Right hindlimb (tissue), 1 donor: Measurements from ENCODE around the gene SMAD1.
A peak's percentile ranks its signal among the peaks of the same experiment; 100 is the strongest.

Experiments
- DNase-seq: peaks from one replicate; pipeline ENCODE4 v3.0.0-alpha.2; 2018

Gene SMAD1

DNA sequence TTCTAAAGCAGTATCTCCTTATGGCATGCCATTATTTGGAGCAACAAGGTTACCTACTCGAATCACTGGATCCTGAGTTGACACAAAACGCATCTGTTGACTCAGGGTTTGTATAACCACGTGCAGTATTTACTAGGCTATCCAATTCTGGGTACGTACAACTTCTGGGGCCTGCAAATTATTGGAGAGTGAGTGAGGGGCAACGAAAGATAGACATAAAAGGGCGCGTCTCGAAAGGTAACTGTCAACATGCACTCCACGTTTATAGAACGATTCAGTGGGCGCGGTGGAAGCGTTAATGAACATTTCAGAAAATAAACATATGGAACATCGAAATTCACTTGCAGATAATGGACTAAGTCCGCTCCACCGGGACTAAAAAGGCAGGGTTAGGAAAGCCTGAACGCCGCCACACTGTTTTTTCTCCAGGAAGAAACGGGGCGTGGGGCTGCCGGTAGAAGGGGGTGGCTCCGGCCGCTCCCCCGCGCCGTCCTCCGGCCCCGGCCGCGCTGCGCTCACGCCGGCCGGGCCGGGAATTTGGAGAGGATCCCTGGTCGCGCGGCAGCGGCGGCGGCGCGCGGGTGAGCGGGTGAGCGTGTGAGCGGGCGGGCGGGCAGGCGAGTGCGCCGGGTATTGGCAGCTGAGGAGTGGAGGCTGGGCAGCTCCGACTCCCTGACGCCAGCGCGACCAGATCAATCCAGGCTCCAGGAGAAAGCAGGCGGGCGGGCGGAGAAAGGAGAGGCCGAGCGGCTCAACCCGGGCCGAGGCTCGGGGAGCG lies at the start of gene SMAD1:
TSS of gene SMAD1 (plus strand) at position 690 of the 778 bp plus-strand sequence. CDS start 32,761 bp downstream, outside the sequence.
- peak; percentile 91 for DNase-seq

DNA sequence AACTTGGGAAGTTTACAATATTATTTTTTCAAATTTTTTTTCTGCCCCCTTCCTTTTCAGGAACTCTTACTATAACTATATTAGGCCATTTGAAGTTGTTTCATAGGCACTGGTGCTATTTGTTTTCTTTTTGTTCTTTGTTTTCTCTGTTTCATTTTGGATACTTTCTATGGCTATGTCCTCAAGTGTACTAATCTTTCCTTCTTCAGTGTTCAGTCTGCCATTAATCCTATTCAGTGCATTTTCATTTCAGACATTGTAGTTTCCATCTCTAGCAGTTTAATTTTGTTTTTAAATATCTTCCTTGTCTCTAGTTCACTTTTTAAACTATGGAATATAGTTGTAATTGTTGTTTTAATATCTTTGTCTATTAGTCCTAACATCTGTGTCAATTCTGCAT lies 48.0 kb upstream of the SMAD1 start:
- DNase-seq, result no peak

DNA sequence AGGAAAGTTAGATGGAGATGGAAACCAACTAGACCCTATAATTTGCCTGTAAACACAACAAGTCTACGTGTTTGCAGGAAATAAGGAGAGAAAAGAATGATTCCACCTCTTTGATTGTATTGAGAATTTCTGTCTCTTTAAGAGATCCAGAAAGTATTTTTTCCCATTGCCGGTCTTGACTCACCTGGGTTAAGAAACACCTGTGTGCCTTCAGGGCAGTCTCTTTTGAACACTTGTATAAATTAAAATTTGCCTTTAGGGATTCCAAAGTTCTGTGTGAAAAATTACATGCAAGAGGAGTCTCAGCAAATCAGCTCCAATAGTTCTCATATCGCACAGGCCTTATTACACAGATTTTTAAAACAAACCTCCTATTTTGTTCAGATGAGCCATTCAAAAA lies 46.0 kb upstream of the SMAD1 start:
- no peak for DNase-seq

DNA sequence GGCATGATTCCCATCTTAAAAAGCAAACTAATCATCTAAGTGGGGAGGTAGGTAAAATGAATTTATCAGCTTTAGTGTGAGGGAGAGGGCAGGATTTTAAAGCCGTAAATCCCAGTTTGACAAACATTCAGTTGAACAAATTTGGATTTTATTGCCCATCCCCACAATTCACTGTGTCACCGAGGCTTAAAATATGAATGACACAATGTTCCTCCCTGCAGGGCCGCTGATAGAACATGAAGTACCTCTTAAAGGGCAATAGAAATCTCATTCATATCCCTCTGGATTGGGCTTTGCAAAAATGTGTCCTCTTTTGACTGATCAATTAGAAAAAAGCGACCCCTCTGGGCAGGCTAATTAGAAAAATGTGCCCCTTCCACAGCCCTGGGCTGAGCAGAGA lies 45.5 kb upstream of the SMAD1 start:
- no peak for DNase-seq

DNA sequence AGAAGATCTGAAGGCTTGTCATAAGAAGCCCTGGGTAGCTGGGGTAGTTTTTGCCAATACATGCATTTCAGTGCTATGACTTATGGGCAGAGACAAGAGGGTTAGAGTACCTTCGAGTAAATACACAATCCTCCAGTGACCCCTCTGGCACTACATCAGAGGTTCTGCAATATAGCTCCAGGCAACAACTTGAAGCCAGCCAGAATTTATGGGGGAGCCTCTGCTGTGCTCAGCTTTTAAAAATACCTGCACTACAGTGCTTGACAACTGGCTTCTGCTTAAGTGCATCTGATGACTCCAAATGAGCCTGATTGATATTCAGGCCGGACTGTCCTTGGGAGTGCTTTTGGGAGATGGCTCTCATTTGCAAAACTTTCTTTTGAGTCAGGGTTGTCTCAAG lies 44.9 kb upstream of the SMAD1 start:
- no peak for DNase-seq

DNA sequence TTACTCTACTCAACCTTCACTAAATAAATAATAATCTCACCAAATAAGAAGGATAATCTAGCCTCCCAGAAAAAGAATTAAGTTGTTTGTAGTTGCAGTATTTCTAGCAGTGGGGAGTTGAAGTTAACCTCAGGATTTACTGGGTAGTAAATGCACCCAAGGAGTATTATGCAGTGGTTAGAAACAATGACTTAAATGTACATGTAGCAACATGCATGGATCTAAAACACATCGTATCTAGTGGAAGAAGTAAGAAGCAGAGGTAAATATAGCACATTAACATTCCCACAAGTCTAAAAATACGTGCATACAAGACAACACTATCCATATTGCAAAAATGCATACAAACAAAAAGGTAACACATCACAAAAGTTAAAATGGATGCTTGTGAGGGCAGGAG lies 44.2 kb upstream of the SMAD1 start:
- DNase-seq, result no peak

DNA sequence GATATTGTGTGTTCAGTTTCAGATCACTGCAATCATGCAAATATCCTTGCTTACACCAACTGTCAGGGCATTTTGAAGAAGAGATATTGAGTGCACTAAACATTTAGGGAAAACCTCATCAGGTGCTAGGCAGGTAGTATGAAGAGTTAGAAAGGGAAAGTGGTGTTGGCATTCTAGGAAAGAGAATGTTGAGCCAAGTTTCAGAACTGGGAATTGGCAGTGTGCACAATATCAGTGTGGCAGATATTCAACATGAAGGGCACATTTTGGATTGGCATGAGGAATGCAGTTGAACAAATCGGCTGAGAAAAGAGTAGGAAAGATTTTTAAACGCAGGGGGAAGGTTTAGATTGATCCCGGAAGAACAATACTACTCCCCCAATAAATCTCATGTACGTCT lies 43.4 kb upstream of the SMAD1 start:
- DNase-seq, result no peak

DNA sequence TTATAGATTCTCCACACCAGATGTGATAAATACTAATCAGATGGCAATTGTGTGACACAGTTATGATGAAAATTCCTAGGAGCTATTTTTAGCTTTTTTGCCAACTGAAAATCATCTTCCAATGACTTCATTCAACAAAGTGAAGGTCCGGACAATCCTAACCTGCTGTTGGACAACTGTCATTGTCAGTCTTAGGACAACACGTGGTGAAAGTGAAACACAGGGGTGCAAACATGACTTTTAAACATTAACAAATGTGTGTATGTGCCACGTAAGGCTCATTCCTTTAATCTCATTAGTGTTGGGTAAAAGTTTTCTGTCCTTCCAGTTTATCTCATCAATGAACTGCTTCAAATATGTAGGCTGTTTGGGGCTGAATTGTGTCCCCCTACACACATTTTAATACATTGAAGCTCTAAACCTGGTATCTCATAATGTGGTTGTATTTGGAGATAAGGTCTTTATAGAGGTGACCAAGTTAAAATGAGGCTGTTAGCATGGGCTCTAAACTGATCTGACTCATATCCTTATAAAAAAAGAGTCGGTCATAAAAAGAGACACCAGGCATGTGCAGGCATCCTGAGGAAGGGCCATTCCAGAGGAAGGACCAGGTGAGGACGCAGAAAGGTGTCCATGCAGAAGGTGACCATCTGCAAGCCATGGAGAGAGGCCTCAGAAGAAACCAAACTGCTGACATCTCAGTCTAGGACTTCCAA lies 41.2 kb upstream of the SMAD1 start:
- no peak for DNase-seq

DNA sequence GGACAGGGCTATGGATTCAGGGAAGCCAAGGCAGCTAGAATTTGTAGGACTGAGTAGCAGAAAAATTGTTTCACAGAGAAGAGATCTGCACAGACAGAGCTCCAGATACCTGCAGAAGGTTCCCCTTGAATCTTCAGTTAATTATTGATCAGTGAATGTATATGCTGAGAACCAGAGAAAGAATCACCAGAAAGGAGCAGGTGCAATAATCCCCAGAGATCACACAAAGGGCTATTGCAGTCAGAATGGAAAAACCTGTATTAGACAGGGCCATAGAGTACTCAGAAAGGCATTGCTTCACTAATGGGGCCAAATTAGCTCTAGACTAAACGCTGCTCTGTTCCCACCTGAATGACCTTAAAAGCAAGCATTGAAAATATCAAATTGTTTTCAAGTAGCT lies 35.5 kb upstream of the SMAD1 start:
- no peak for DNase-seq

DNA sequence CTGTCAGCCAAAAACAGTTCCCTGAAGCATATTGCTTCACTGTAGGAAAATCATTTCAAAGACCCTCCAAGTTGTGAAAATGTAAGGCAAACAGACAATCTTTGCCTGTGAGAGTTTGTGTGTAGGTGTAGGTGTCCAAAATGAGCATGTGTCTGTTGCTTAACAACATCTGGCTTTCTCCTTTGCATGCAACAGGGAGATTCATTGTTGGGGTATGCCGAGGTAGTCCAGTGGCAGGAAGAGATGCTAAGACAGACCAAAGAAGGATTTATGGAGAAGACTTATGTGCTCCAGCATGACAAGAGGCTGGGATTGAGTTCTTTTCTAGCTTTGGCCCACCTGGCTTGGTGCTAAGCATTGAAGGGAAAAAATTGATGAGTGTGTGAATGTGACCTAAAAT lies 29.8 kb upstream of the SMAD1 start:
- no peak for DNase-seq

DNA sequence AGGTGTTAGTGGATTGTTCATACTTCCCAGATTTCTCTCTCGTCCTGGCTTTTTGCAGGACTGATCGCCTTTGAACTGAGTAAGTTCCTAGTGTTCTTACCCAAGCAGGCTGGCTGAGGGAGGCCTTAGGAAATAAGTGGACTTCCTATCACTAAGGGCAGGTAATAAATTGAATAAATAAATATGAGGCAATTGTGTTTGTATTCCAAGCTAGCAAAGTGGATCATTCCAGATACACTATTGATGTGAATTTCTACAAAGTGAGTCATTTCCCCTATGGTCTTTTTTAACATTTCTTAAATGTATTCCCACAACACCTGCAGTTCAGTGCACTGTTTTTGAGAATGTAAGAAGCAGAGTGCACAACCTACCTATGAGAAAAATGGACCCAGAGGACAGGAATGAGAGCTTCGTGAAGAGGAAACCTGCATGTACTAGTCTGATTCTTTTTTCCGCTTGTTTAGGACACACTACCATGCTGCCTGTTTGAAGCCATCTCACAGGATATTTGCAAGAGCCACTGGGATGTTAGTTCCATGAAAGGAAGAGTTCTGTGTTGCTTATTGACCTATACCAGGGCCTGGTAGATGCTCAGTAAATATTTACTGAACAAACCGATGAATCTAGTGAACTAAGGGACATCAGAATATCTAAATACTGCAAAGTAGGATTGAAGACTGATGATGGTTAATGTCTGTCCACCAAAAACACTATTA lies 29.0 kb upstream of the SMAD1 start:
- no peak for DNase-seq

DNA sequence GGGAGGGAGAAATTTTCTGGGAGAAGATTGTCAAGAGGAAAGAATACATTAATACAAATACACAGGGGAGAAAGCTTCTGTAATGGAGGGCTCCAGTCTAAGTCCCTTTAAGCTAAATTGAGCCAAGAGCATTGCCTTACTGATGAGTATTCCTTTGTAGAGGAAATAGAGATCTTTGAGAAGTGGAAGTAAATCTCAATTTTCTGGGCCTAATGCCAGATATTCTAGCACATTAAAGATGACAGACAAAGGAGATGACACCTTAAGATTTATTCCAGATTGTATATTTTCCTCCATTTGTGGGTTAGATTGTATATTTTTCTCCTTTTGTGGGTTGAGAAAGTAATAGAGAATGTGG lies 28.5 kb upstream of the SMAD1 start:
- no peak for DNase-seq

DNA sequence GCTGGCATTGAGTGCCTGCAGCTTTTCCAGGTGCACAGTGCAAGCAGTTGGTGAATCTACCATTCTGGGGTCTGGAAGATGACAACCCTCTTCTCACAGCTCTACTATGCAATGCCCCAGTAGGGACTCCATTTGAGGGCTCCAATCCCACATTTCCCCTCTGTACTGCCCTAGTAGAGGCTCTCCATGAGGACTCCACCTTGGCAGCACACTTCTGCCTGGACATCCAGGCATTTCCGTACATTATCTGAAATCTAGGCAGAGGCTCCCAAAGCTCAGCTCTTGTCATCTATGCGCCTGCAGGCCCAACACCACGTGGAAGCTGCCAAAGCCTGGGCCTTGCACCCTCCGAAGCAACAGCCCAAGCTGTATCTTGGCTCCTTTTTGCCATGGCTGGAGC lies 8.4 kb upstream of the SMAD1 start:
- no peak for DNase-seq

DNA sequence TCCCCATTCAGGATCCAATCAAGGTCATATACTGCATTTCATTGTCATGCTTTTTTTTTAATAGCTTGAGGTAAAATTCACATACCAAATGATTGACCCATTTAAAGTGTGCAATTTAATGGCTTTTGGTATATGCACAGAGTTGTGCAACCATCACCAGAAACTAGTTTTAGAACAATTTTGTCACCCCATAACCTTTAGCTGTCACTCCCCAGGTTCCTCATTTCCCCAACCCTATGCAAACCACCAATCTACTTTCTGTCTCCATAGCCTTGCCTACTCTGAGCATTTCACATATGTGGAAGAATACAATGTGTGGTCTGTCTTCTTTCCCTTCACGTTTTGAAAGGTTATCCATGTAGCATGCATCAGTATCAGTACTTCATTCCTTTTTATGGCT lies 1.4 kb upstream of the SMAD1 start:
- no peak for DNase-seq

DNA sequence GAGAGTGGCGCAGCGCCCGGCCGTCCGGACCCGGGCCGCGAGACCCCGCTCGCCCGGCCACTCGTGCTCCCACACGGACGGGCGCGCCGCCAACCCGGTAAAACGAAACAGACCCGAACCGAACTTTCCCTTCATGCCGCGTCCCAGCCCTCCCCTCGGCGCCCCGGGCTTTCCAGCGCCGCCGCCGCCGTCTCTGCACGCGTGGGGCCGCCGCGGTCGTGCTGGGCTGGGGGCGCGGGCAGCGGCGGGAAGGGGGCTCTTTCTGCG lies 222 bp downstream of the SMAD1 start:
- DNase-seq, result no peak

DNA sequence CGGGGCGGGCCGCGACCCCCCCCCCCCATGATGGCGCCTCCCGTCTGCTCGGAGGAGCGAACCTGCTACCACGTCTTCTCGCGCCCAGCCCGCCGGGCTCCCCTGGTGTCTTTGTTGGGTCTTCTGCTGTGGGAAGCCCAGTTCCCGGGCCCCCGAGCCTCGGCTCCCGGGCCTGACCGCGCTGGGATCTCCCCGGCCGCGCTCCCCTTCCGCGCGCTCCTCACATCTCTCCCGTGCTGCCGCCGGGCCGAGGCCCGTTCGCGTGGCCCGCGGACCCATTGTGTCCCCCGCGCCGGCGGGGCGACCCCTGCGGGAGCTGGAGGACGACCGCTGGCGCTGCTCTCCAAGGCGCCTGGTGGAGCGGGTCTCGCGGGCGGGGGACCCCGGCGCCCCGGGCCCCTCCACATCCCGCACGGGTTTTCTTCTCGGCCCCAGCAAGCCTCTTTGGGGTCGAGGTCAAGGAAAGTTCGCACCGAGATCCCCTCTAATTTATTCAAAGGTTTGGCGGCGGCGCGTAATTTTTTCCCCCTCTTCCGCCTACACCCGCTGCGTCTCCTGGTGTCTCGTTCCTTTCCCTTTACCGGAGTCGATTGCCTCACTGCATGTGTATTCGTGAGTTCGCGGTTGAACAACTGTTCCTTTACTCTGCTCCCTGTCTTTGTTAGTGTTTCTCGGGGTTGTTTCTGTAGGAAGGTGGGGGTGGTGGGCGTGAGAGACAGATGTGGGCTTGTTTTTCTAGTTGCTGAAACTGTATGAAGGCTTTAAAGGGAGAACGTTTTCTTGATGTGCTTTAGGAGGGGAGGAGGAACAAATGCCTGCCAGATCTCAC lies 770 bp downstream of the SMAD1 start:
- peak; percentile 83 for DNase-seq

DNA sequence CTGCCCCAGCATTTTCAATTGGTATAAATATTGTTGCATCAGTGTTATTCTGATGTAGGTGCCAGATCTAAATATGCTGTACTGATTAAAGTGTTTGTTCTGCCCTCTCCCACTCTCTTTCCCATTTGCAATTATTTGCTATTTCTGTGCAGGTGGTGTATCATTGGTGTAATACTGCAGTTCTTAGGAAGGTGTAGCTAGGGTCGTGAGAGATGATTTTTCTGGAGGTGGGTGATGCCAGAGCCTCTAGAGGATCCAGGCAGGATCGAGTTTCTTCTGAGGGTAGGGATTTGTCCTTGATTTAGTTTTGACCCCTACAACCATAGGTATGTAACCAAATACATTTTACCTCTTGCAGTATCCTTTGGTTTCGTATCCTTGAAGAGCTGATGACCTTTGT lies 1.9 kb downstream of the SMAD1 start:
- no peak for DNase-seq

DNA sequence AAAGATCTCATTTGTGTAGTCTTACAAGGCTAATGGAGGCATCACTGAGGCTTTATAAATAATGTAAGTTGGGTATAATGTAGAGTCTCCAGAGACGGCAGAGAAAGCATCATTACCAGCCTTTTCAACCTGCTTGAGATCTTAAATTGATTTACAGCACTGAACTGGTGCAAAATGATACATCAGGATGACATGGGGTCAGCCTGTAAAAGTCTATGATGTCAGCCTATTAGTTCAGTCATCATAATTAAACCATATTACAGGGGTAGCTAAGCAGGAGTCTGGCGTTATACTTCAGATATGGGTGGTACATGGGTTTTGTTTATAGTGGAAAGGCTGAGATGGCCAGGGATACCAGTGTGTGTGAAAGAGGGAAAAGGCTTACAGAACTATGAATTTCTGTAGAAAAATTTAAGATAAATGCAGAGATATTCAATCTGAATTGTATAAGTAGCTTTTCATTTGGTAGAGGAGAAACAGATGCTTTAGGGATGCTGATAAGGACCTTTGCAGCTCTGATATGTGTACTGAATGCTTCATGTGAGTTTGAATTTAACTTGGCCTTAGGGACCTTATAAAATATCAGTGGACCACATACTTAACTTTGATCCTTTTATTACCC lies 2.7 kb downstream of the SMAD1 start:
- DNase-seq, result no peak

DNA sequence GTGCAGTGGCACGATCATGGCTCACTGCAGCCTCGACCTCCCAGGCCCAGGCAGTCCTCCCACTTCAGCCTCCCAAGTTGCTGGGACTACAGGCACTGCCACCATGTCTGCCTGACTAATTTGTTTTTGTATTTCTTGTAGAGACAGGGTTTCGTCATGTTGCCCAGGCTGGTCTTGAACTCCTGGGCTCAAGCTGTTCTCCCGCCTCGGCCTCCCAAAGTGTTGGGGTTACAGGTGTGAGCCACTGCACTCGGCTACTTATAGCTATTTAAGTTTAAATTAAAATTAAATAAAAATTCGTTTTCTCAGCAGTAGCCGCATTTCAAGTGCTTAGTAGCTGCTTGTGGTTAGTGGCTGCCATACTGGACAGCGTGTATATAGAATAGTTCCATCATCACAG lies 3.5 kb downstream of the SMAD1 start:
- DNase-seq, result no peak

DNA sequence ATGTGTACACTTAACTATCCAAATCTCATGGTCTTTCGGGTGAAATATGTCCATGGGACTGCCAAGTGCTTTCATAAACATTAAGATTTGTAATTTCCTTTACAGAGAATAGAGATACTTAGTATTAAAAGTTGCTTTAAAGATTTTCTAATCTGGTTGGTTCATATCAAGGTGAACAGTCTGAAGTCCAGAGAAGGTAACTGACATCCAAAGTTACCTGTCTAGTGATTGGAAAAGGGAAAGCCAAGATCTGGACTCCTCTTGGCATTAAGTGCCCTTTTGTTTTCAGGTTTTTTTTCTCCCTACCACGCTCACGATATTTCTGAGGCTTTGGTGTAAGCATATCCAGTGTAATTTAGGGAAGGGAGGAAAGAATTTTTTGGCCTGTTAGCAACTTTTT lies 5.0 kb downstream of the SMAD1 start:
- no peak for DNase-seq

DNA sequence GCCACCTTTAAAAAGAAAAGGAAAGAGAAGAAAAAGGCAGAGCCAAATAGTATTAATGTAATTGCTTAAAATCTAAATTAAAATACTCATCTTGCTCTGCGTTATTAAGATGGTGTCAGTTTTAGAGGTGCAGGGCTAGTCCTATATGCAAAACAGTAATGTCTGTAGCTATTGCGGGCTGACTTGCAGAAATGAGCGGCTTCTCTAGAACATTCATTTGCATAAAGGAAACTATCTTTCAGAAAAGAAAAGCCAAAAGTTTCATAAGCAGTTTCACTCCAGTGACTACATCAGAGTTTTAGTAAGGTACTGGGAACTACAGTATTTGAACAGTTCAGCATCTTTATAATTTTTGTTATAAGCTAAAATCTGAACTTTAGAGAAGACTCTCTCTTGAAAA lies 6.0 kb downstream of the SMAD1 start:
- DNase-seq, result no peak

DNA sequence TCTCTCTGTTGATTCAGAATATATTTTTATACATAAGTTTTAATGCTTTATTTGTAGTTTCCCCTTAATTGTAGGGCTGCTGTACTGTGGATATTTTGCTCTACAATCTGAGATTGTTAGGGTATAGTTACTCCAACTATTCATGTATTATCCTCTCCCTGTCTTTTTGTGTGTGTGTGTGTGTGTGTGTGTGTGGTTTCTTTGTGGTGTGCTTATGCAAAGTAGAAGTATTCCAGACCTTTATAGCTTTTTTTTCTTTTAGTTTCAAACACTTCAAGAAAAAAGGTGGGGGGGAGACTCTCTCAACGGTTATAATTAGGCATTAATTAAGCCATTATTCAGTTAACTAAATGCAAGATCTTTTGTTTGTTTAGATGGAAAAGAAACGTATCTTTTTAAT lies 6.7 kb downstream of the SMAD1 start:
- DNase-seq, result no peak

DNA sequence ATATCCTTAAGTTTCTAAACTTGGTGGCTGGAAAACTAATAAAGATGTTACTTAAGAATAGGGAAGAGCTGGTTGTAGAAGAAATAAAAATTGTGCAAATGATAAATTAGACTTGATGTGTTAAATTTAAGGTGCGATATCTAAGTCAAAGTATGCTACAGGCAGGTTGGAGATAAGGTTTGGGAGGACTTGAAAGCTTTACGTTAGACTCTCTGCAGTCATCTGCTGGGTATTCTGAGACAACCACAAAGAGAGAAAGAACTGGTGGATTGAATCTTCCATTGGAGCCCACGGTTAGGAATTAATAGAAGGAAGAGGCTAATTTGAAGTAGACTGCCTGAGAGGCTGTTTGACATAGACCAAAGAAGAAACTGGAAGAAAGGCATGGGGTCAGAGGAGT lies 7.9 kb downstream of the SMAD1 start:
- no peak for DNase-seq
